ENCODE measurements around the gene GLB1L. TPM values are rescaled to one million over a fixed set of nuclear protein-coding genes. Genes with fewer than 3 reads are reported as not detected.
A peak's percentile ranks its signal among the peaks of the same experiment; 100 is the strongest.

GLB1L gene
- total RNA-seq, 4 donors from 2014 or later: 6.7 to 13.1 (median 9.6) TPM

DNA sequence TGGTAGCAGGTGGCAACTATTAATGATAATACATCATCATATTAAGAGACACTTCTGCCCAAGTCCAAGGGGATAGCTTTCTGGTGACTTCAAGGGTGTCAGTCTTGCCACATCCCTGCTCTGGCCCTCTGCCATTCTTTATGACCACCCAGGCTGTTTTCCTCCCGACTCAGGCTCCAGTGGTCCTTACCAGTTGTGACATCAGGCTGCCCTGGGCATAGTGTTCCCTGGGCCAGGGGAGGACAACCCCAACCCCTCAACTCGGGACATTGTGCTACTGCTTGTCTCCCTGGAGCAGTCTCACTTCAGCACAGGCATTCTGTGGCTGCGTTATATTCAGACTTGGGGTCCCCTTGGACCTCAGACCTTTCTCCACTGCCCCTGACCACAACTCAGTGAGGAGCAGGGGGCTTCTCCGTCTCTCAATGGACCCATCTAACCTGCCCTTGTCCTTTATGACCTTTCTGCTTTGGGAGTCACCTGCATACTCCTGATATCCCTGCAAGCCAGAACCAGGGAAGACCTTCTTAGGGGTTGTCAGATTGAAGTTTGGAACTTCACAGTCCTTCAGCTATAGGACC is 46.8 kb upstream of the GLB1L start:
- H3K9me3 ChIP-seq: no peaks in the 10 kb centered on the region
- H3K4me3 ChIP-seq: no peak overlapping the region
- no peaks in the 10 kb centered on the region for H3K27me3 ChIP-seq
- peaks cover 0 to 58% (median 28%) of the 10 kb centered on the region in 4 donors for H3K4me1 ChIP-seq
- TF ChIP-seq EP300 (IDR thresholded peaks at IDR 0.05) (no peak), POLR2A (IDR thresholded peaks at IDR 0.05) (no peak)
- TF ChIP-seq, protein P1, sequence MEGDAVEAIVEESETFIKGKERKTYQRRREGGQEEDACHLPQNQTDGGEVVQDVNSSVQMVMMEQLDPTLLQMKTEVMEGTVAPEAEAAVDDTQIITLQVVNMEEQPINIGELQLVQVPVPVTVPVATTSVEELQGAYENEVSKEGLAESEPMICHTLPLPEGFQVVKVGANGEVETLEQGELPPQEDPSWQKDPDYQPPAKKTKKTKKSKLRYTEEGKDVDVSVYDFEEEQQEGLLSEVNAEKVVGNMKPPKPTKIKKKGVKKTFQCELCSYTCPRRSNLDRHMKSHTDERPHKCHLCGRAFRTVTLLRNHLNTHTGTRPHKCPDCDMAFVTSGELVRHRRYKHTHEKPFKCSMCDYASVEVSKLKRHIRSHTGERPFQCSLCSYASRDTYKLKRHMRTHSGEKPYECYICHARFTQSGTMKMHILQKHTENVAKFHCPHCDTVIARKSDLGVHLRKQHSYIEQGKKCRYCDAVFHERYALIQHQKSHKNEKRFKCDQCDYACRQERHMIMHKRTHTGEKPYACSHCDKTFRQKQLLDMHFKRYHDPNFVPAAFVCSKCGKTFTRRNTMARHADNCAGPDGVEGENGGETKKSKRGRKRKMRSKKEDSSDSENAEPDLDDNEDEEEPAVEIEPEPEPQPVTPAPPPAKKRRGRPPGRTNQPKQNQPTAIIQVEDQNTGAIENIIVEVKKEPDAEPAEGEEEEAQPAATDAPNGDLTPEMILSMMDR (IDR thresholded peaks at IDR 0.05): no peak
- WGBS, 2 donors: 65 to 83% methylated on average over 4 of the region's 4 CpGs
- H3K36me3 ChIP-seq: no peaks in the 10 kb centered on the region
- peak overlapping the region in 3 of 4 donors; percentile 99 to 100 (median 100) for H3K27ac ChIP-seq
- DNase-seq (ENCODE audit: low spot score in 2 of 2): no peak

DNA sequence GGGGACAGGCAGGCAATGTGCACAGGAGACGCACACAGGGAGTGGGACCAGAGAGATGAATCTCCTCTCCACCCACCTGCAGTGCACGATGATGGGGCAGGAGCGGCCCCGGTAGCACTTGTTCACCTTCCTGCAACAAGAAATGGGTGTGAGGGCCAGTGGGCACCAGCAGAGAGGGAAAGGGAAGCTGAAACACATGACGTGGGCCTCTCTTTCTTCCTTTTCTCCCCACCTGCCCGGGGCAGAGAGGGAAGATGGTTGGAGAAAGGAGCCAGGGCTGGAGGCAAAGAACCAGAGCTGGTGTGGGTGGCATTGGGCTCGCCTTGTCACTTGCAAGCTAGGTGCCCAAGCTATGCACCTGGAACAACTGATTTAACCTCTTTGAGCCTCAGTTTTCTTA is 46.1 kb upstream of the GLB1L start:
- Histone ChIP-seq H3K4me3 (no peak overlapping the region), H3K36me3 (no peaks in the 10 kb centered on the region), H3K9me3 (no peaks in the 10 kb centered on the region), H3K27ac (peak overlapping the region in 3 of 4 donors; percentile 99 to 100 (median 100)), H3K27me3 (no peaks in the 10 kb centered on the region), H3K4me1 (peaks cover 0 to 64% (median 32%) of the 10 kb centered on the region in 4 donors)
- DNase-seq (ENCODE audit: low spot score in 2 of 2): no peak
- TF ChIP-seq, protein P1 (IDR thresholded peaks at IDR 0.05): no peak
- TF ChIP-seq EP300 (IDR thresholded peaks at IDR 0.05) (no peak), POLR2A (IDR thresholded peaks at IDR 0.05) (no peak)
- 84 to 88% methylated on average over 7 of the region's 7 CpGs for WGBS, 2 donors

DNA sequence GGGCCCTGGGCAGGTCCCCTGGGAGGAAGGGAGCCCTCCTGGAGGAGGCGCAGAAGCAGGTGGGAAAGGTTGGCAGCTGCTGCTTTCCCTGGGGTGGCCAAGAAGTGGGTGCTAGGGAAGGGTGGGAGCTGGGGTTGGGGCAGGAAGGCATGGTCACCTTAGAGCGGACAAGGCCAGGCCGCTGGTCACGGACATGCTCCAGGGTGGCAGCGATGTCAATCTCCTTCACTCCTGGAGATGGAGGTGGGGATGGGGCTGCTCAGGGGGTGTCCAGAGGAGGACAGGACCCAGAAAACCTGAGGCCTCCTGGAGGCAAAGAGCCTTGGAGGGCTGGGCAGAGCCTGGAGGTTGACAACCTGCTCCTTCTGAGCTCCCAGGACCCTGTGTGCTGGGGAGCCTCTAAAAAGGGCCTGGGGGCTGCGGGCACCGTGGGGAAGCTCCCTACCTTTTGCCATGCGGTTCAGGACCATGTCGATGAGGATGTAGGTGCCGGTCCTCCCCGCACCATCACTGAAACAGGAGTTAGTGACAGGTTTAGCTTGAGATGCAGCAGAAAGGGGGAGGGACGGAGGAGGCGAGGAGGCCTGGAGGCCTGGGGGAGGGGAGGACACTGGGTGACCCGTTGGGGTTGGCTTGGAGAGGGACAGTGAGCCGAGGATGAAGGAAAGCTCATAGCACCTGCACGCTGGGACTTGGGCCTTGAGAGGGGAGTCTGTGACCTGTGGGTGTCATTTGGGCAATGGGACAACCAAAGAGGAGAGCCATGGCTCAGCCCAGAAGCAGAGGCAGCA is 45.3 kb upstream of the GLB1L start:
- WGBS, 2 donors: 75 to 82% methylated on average over 16 of the region's 16 CpGs
- Histone ChIP-seq H3K4me1 (peaks cover 0 to 72% (median 38%) of the 10 kb centered on the region in 4 donors), H3K27me3 (no peaks in the 10 kb centered on the region), H3K9me3 (no peaks in the 10 kb centered on the region), H3K4me3 (no peak overlapping the region), H3K36me3 (peaks cover 0 to 1% (median 0%) of the 10 kb centered on the region in 3 donors), H3K27ac (peak overlapping the region; percentile 80 to 100 (median 100))
- DNase-seq (ENCODE audit: low spot score in 2 of 2): no peak
- TF ChIP-seq EP300 (IDR thresholded peaks at IDR 0.05) (no peak), POLR2A (IDR thresholded peaks at IDR 0.05) (no peak)
- TF ChIP-seq, protein P1 (IDR thresholded peaks at IDR 0.05): no peak

DNA sequence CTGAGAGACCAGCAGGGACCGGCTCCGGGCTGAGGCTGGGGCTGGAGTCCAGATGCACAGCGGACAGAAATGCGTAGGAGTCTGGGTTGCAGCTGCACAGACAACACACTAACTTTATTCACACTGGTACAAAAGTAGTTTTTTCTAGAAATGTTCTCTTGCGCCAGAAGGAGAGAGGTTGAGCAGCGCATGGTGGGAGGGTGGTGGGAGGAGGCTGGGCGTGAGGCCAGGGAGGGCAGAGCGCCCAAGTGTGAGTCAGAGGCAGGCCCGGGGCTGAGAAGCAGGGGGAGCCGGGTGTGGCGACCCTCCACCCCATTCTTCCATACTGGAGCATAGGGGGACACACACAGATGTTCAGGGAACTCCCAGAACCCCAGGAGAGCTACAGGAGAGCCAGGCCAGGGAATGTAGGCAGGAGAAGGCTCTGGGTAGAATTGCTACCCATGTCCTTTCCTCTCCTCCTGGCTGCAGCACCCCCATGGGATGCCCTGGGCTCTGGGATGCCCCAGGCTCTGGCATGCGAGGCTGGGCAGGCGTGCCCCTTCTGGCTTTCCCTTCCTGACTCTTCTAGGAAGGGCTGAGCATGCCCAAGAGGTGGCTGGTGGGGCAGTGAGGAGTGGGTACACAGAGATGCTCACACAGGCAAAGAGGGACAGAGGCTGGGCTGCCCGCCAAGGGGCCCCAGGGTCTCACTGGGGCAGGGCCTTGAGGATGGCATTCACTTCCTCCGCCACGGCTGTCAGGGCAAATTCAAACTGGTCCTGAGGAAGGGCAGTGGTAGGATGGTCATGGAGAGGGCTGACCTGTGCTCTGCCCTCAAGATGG is 44.5 kb upstream of the GLB1L start:
- H3K27ac ChIP-seq: peak overlapping the region; percentile 80 to 100 (median 100)
- peaks cover 0 to 74% (median 42%) of the 10 kb centered on the region in 4 donors for H3K4me1 ChIP-seq
- peak; percentile 73 to 76 for DNase-seq (ENCODE audit: low spot score in 2 of 2)
- WGBS, 2 donors: 19 to 24% methylated on average over 15 to 16 of the region's 16 CpGs
- H3K27me3 ChIP-seq: no peaks in the 10 kb centered on the region
- no peak overlapping the region for H3K4me3 ChIP-seq
- peak in 1 of 2 donors; percentile 63 for TF ChIP-seq POLR2A (IDR thresholded peaks at IDR 0.05)
- peak; percentile 95 to 98 for TF ChIP-seq EP300 (IDR thresholded peaks at IDR 0.05)
- TF ChIP-seq, protein P1 (IDR thresholded peaks at IDR 0.05): peak in 1 of 5 experiments; percentile 29
- H3K9me3 ChIP-seq: no peaks in the 10 kb centered on the region
- peaks cover 0 to 10% (median 5%) of the 10 kb centered on the region in 3 donors for H3K36me3 ChIP-seq

Data from tibial nerve (tissue), 4 donors.